GM12875 (cell line): ENCODE data around the gene KIF4A.

Source experiments
- H3K4me3 ChIP-seq: one replicate; pipeline ENCODE4 v1.5.1; 2011; ENCODE audit warnings: low read depth, low read length, control low read depth
- CTCF ChIP-seq: IDR thresholded peaks from 2 replicates; pipeline ENCODE4 v1.5.1; 2011; ENCODE audit warnings: low read depth, mild to moderate bottlenecking, control low read depth, inconsistent platforms, low read length, moderate library complexity, borderline replicate concordance; ENCODE audit not compliant: insufficient read depth

KIF4A gene

GRCh38 chrX:70402721-70403120 lies 112.8 kb downstream of the KIF4A start:
- TF ChIP-seq CTCF = no peak
- H3K4me3 ChIP-seq = no peak overlapping the region

- TF ChIP-seq CTCF = no peak
- no peak overlapping the region for H3K4me3 ChIP-seq
These were observed 115.1 kb downstream of the KIF4A start for GRCh38 chrX:70405003-70405402.

GRCh38 chrX:70410921-70411320 lies 121.0 kb downstream of the KIF4A start:
- no peak overlapping the region for H3K4me3 ChIP-seq
- TF ChIP-seq CTCF = no peak

- TF ChIP-seq CTCF = no peak
These were observed 121.6 kb downstream of the KIF4A start for GRCh38 chrX:70411475-70411874.

GRCh38 chrX:70421618-70422017 lies 131.7 kb downstream of the KIF4A start:
- no peak for TF ChIP-seq CTCF
- H3K4me3 ChIP-seq = no peak overlapping the region

More at GRCh38 chrX:70411475-70411874, 121.6 kb downstream of the KIF4A start:
- H3K4me3 ChIP-seq = no peak overlapping the region

GRCh38 chrX:70422851-70423341 lies 133.0 kb downstream of the KIF4A start, which contains the start of gene GDPD2:
Gene GDPD2 (plus strand): TSS chrX:70423314. CDS start chrX:70424985, 1,671 bp downstream.
- no peak for TF ChIP-seq CTCF
- no peak within 1 kb of the TSS for H3K4me3 ChIP-seq

- H3K4me3 ChIP-seq = no peak overlapping the region
- TF ChIP-seq CTCF = no peak
These were observed 134.2 kb downstream of the KIF4A start for GRCh38 chrX:70423936-70424675.
